Measurements from ENCODE around the gene ZRANB1.

The ZRANB1 gene

GRCh38 chr10:124966008-124966407 lies 24.1 kb downstream of the ZRANB1 start:
- Histone ChIP-seq H3K27me3 (no peaks in the 10 kb centered on the region), H3K9me3 (no peaks in the 10 kb centered on the region), H3K27ac (no peak overlapping the region), H3K36me3 (peaks cover 36% of the 10 kb centered on the region), H3K4me3 (ENCODE audit: low read depth in 1 of 2, low read length in 1 of 2) (no peak overlapping the region), H3K4me1 (ENCODE audit: control insufficient read depth in 1 of 2, insufficient read depth in 1 of 2, low read depth in 1 of 2, low read length in 1 of 2) (peaks cover 16 to 19% of the 10 kb centered on the region in 2 experiments)
- no peak for TF ChIP-seq CTCF (IDR thresholded peaks at IDR 0.05)

- no peak for TF ChIP-seq CTCF (IDR thresholded peaks at IDR 0.05)
- Histone ChIP-seq H3K27me3 (no peaks in the 10 kb centered on the region), H3K36me3 (peaks cover 36% of the 10 kb centered on the region), H3K4me3 (ENCODE audit: low read depth in 1 of 2, low read length in 1 of 2) (no peak overlapping the region), H3K9me3 (no peaks in the 10 kb centered on the region), H3K4me1 (ENCODE audit: control insufficient read depth in 1 of 2, insufficient read depth in 1 of 2, low read depth in 1 of 2, low read length in 1 of 2) (peaks cover 16 to 19% of the 10 kb centered on the region in 2 experiments), H3K27ac (no peak overlapping the region)
Observed at GRCh38 chr10:124967255-124967654, 25.3 kb downstream of the ZRANB1 start.

GRCh38 chr10:124971276-124971675 lies 29.4 kb downstream of the ZRANB1 start:
- no peaks in the 10 kb centered on the region for H3K9me3 ChIP-seq
- no peak for TF ChIP-seq CTCF (IDR thresholded peaks at IDR 0.05)
- no peak overlapping the region for H3K4me3 ChIP-seq (ENCODE audit: low read depth in 1 of 2, low read length in 1 of 2)
- peaks cover 49% of the 10 kb centered on the region for H3K36me3 ChIP-seq
- peaks cover 10 to 14% of the 10 kb centered on the region in 2 experiments for H3K4me1 ChIP-seq (ENCODE audit: control insufficient read depth in 1 of 2, insufficient read depth in 1 of 2, low read depth in 1 of 2, low read length in 1 of 2)
- no peaks in the 10 kb centered on the region for H3K27me3 ChIP-seq
- peak overlapping the region; percentile 37 for H3K27ac ChIP-seq

- no peaks in the 10 kb centered on the region for H3K9me3 ChIP-seq
- no peak overlapping the region for H3K27ac ChIP-seq
- no peak overlapping the region for H3K4me3 ChIP-seq (ENCODE audit: low read depth in 1 of 2, low read length in 1 of 2)
- no peak for TF ChIP-seq CTCF (IDR thresholded peaks at IDR 0.05)
- H3K27me3 ChIP-seq = no peaks in the 10 kb centered on the region
- peaks cover 35% of the 10 kb centered on the region for H3K36me3 ChIP-seq
- peaks cover 24 to 28% of the 10 kb centered on the region in 2 experiments for H3K4me1 ChIP-seq (ENCODE audit: control insufficient read depth in 1 of 2, insufficient read depth in 1 of 2, low read depth in 1 of 2, low read length in 1 of 2)
Observed at GRCh38 chr10:124972637-124973036, 30.7 kb downstream of the ZRANB1 start.

- no peak for TF ChIP-seq CTCF (IDR thresholded peaks at IDR 0.05)
- H3K4me1 ChIP-seq (ENCODE audit: control insufficient read depth in 1 of 2, insufficient read depth in 1 of 2, low read depth in 1 of 2, low read length in 1 of 2) = peaks cover 32 to 40% of the 10 kb centered on the region in 2 experiments
- peaks cover 22% of the 10 kb centered on the region for H3K36me3 ChIP-seq
Observed at GRCh38 chr10:124974131-124974530, 32.2 kb downstream of the ZRANB1 start.

More at GRCh38 chr10:124974131-124974530, 32.2 kb downstream of the ZRANB1 start:
- H3K27ac ChIP-seq = no peak overlapping the region
- no peaks in the 10 kb centered on the region for H3K27me3 ChIP-seq
- H3K4me3 ChIP-seq (ENCODE audit: low read depth in 1 of 2, low read length in 1 of 2) = no peak overlapping the region
- no peaks in the 10 kb centered on the region for H3K9me3 ChIP-seq
